Neural cell (in vitro differentiated cells): ENCODE results near the gene BMPR1A. TPM values are rescaled to one million over a fixed set of nuclear protein-coding genes. Genes with fewer than 3 reads are reported as not detected.

Experiments
- H2AFZ ChIP-seq: fragments of 200-600, 300-800 bp; sonication (generic), shearing (Covaris generic); 2 replicates; pipeline ENCODE4 v1.6.0; 2014; ENCODE audit warnings: low read depth, mild to moderate bottlenecking, antibody characterized with exemption, low read length, moderate library complexity
- H3F3A ChIP-seq: fragments of 200-600 bp; shearing (Covaris generic); 2 replicates; pipeline ENCODE4 v1.6.1; 2016; ENCODE audit warnings: mild to moderate bottlenecking, moderate library complexity, mixed read lengths, antibody characterized with exemption, low read length; ENCODE audit not compliant: insufficient read depth, poor library complexity, severe bottlenecking
- H3K27ac ChIP-seq: fragments of 200-600, 300-800 bp; sonication (generic), shearing (Covaris generic); 2 replicates; pipeline ENCODE4 v1.5.1; 2014; ENCODE audit warnings: mild to moderate bottlenecking, low read length, moderate library complexity
- H3K27me3 ChIP-seq: fragments of 300-800, 200-600 bp; sonication (generic), shearing (Covaris generic); 2 replicates; pipeline ENCODE4 v1.6.0; 2014; ENCODE audit warnings: mild to moderate bottlenecking, low read depth, low read length, moderate library complexity; ENCODE audit not compliant: insufficient read depth
- H3K36me3 ChIP-seq: fragments of 300-800, 200-600 bp; sonication (generic), shearing (Covaris generic); 2 replicates; pipeline ENCODE4 v1.5.1; 2014; ENCODE audit warnings: mild to moderate bottlenecking, antibody characterized with exemption, low read length, moderate library complexity; ENCODE audit not compliant: insufficient read depth
- H3K4me2 ChIP-seq: fragments of 300-800, 200-600 bp; sonication (generic), shearing (Covaris generic); 2 replicates; pipeline ENCODE4 v1.6.0; 2014; ENCODE audit warnings: mild to moderate bottlenecking, low read length
- H3K4me3 ChIP-seq: fragments of 300-800, 200-600 bp; sonication (generic), shearing (Covaris generic); 2 replicates; pipeline ENCODE4 v1.5.1; 2014; ENCODE audit warnings: mild to moderate bottlenecking, low read length, moderate library complexity
- H3K79me2 ChIP-seq: fragments of 200-600 bp; shearing (Covaris generic); replicated peaks from 2 replicates; pipeline ENCODE4 v1.6.0; 2014; ENCODE audit warnings: mild to moderate bottlenecking, low read length, moderate library complexity; ENCODE audit not compliant: insufficient read depth
- H3K9ac ChIP-seq: fragments of 300-800, 200-600 bp; sonication (generic), shearing (Covaris generic); 2 replicates; pipeline ENCODE4 v1.6.1; 2016; ENCODE audit warnings: mild to moderate bottlenecking, low read length, mixed read lengths
- H3K9me2 ChIP-seq: fragments of 200-600 bp; shearing (Covaris generic); 2 replicates; pipeline ENCODE4 v1.6.1; 2016; ENCODE audit warnings: mild to moderate bottlenecking, low read length, mixed read lengths; ENCODE audit not compliant: insufficient read depth
- H3K9me3 ChIP-seq: fragments of 200-600, 300-800 bp; sonication (generic), shearing (Covaris generic); 2 replicates; pipeline ENCODE4 v1.6.1; 2016; ENCODE audit warnings: mild to moderate bottlenecking, mixed run types, low read length, moderate library complexity, mixed read lengths
- H4K20me1 ChIP-seq: fragments of 200-600 bp; shearing (Covaris generic); 2 replicates; pipeline ENCODE4 v1.6.1; 2016; ENCODE audit warnings: mild to moderate bottlenecking, mixed run types; ENCODE audit not compliant: insufficient read depth
- EP300 ChIP-seq: fragments of 450-650 bp; conservative IDR thresholded peaks from 2 replicates; pipeline ENCODE4 v1.6.1; 2014; ENCODE audit warnings: antibody characterized with exemption, mild to moderate bottlenecking, moderate library complexity; ENCODE audit not compliant: poor library complexity, severe bottlenecking
- EZH2 ChIP-seq: fragments of 200-600, 300-800 bp; shearing (Covaris generic), sonication (generic); IDR thresholded peaks from 2 replicates; pipeline ENCODE4 v1.6.1; 2014; ENCODE audit warnings: antibody characterized with exemption, low read length, borderline replicate concordance, mild to moderate bottlenecking; ENCODE audit not compliant: insufficient read depth, poor library complexity, severe bottlenecking
- MXI1 ChIP-seq: fragments of 450-650 bp; conservative IDR thresholded peaks from 2 replicates; pipeline ENCODE4 v1.6.1; 2014; ENCODE audit warnings: antibody characterized with exemption, mild to moderate bottlenecking; ENCODE audit not compliant: poor library complexity, severe bottlenecking
- POLR2AphosphoS5 ChIP-seq: IDR thresholded peaks from 2 replicates; pipeline ENCODE4 v1.6.1; 2012
- RAD21 ChIP-seq: fragments of 450-650 bp; conservative IDR thresholded peaks from 2 replicates; pipeline ENCODE4 v1.6.1; 2014; ENCODE audit warnings: antibody characterized with exemption, mild to moderate bottlenecking, moderate library complexity
- REST ChIP-seq: IDR thresholded peaks from 2 replicates; pipeline ENCODE4 v1.6.1; 2012; ENCODE audit warnings: borderline replicate concordance
- SMC3 ChIP-seq: fragments of 450-650 bp; conservative IDR thresholded peaks from 2 replicates; pipeline ENCODE4 v1.6.1; 2014; ENCODE audit warnings: antibody characterized with exemption, mild to moderate bottlenecking, moderate library complexity; ENCODE audit not compliant: poor library complexity
- TAF1 ChIP-seq: IDR thresholded peaks from 2 replicates; pipeline ENCODE4 v1.6.1; 2012; ENCODE audit warnings: low read depth
- polyA plus RNA-seq: library from polyadenylated mRNA; depleted of rRNA; stranded (reverse); fragments of >200 nt; gene quantifications from 2 replicates; pipeline ENCODE4 v1.2.3, GENCODE V29; 2014
- TF ChIP-seq, protein P1 (sequence below): fragments of 450-650 bp; IDR thresholded peaks from 2 replicates; pipeline ENCODE4 v1.5.1; 2014; ENCODE audit warnings: antibody characterized with exemption, mild to moderate bottlenecking, moderate library complexity; ENCODE audit not compliant: poor library complexity, severe bottlenecking

Gene BMPR1A
- polyA plus RNA-seq, 1 donor from 2014 or later: 29.9 TPM

- Histone ChIP-seq H3K9me2 (no peaks in the 10 kb centered on the region), H3K27me3 (no peaks in the 10 kb centered on the region), H3K9ac (no peak overlapping the region), H3K9me3 (no peaks in the 10 kb centered on the region), H4K20me1 (no peaks in the 10 kb centered on the region), H3F3A (peaks cover 5% of the 10 kb centered on the region), H3K27ac (peak overlapping the region; percentile 32), H3K4me3 (peak overlapping the region; percentile 43), H2AFZ (no peak overlapping the region), H3K36me3 (no peaks in the 10 kb centered on the region), H3K4me2 (peak overlapping the region; percentile 16), H3K79me2 (no peaks in the 10 kb centered on the region)
- TF ChIP-seq SMC3 (peak; percentile 27), MXI1 (no peak), EZH2 (no peak), POLR2AphosphoS5 (peak; percentile 19), EP300 (peak; percentile 32), RAD21 (peak; percentile 25), REST (peak; percentile 44)
Measured at GRCh38 chr10:86929468-86930380, 173.3 kb downstream of the BMPR1A start.

- H4K20me1 ChIP-seq: no peaks in the 10 kb centered on the region
- H3K79me2 ChIP-seq: no peaks in the 10 kb centered on the region
- no peak overlapping the region for H3K4me3 ChIP-seq
- TF ChIP-seq REST (no peak), SMC3 (no peak), MXI1 (no peak), EP300 (no peak), RAD21 (no peak), TAF1 (no peak), POLR2AphosphoS5 (no peak), EZH2 (no peak)
- TF ChIP-seq, protein P1, sequence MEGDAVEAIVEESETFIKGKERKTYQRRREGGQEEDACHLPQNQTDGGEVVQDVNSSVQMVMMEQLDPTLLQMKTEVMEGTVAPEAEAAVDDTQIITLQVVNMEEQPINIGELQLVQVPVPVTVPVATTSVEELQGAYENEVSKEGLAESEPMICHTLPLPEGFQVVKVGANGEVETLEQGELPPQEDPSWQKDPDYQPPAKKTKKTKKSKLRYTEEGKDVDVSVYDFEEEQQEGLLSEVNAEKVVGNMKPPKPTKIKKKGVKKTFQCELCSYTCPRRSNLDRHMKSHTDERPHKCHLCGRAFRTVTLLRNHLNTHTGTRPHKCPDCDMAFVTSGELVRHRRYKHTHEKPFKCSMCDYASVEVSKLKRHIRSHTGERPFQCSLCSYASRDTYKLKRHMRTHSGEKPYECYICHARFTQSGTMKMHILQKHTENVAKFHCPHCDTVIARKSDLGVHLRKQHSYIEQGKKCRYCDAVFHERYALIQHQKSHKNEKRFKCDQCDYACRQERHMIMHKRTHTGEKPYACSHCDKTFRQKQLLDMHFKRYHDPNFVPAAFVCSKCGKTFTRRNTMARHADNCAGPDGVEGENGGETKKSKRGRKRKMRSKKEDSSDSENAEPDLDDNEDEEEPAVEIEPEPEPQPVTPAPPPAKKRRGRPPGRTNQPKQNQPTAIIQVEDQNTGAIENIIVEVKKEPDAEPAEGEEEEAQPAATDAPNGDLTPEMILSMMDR: no peak
- no peak overlapping the region for H3K27ac ChIP-seq
- no peak overlapping the region for H3K4me2 ChIP-seq
- H3F3A ChIP-seq: peaks cover 5% of the 10 kb centered on the region
- no peaks in the 10 kb centered on the region for H3K9me2 ChIP-seq
- H3K9ac ChIP-seq: no peak overlapping the region
- H3K27me3 ChIP-seq: no peaks in the 10 kb centered on the region
- no peaks in the 10 kb centered on the region for H3K36me3 ChIP-seq
- H2AFZ ChIP-seq: no peak overlapping the region
- H3K9me3 ChIP-seq: no peaks in the 10 kb centered on the region
Measured at GRCh38 chr10:86931872-86932271, 175.5 kb downstream of the BMPR1A start.
